Right atrium auricular region (tissue), 2 donors: ENCODE measurements around the gene WDR35. TPM values are rescaled to one million over a fixed set of nuclear protein-coding genes. Genes with fewer than 3 reads are reported as not detected.

Experiments used
- DNase-seq: peaks from one replicate; pipeline ENCODE4 v3.0.0-alpha.2; 2019; ENCODE audit warnings: low spot score
- H3K27ac ChIP-seq, 2 donors: fragments of 200-600 bp; sonication (generic); 1 replicate in 1 of 2; 2 replicates in 1 of 2; pipeline ENCODE4 v1.5.1; 2016 to 2019
- H3K27me3 ChIP-seq, 2 donors: fragments of 200-600 bp; sonication (generic); one replicate each; pipeline versions ENCODE4 v1.5.1 to v1.6.0; 2017 to 2019
- H3K36me3 ChIP-seq: fragments of 200-600 bp; sonication (generic); one replicate; pipeline ENCODE4 v1.5.1; 2016
- H3K4me1 ChIP-seq, 2 donors: fragments of 200-600 bp; sonication (generic); one replicate each; pipeline versions ENCODE4 v1.5.1 to v1.6.0; 2017 to 2019
- H3K4me3 ChIP-seq, 2 donors: fragments of 200-600 bp; sonication (generic); 1 replicate in 1 of 2; 2 replicates in 1 of 2; pipeline ENCODE4 v1.5.1; 2017 to 2019; ENCODE audit warnings: mild to moderate bottlenecking in 1 of 2, moderate library complexity in 1 of 2
- H3K9me3 ChIP-seq, 2 donors: fragments of 200-600 bp; sonication (generic); one replicate each; pipeline ENCODE4 v1.5.1; 2019
- CTCF ChIP-seq, 2 donors: fragments of 200-600 bp; sonication (generic); IDR thresholded peaks; one replicate each; pipeline ENCODE4 v1.5.1; 2019; ENCODE audit warnings: antibody characterized with exemption in 2 of 2
- total RNA-seq, 2 donors: library from RNA; depleted of rRNA; stranded (reverse); fragments of >200 nt; gene quantifications; one replicate each; pipeline ENCODE4 v1.1.0, GENCODE V29; 2016

WDR35 gene
- total RNA-seq, 2 donors from 2014 or later = 4.1 to 5.0 TPM

DNA sequence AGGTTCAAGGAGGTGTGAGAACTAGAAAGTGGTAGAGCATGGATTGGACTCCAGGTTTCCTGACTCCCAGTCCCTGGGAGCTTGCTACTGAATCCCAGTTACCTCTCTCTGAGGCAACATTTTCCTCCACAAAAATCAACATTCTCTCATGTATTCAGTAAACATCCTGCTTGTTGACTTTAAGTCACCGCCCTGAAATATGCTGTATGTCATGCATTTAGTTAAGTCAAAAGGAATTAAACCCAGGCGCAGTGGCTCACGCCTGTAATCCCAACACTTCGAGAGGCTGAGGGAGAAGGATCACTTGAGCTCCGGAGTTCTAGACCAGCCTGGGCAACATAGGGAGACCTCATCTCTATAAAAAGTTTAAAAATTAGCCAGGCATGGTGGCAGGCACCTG is 18.8 kb upstream of the WDR35 start:
- DNase-seq = no peak

GRCh38 chr2:20005891-20006470 is 16.1 kb upstream of the WDR35 start:
- H3K36me3 ChIP-seq = no peaks in the 10 kb centered on the region
- no peaks in the 10 kb centered on the region for H3K4me1 ChIP-seq
- H3K27me3 ChIP-seq = no peaks in the 10 kb centered on the region
- no peak for TF ChIP-seq CTCF (IDR thresholded peaks at IDR 0.05)
- no peak overlapping the region for H3K27ac ChIP-seq
- no peak for DNase-seq
- H3K9me3 ChIP-seq = no peaks in the 10 kb centered on the region
- no peak overlapping the region for H3K4me3 ChIP-seq

More for the DNA sequence above, 18.8 kb upstream of the WDR35 start:
- H3K27me3 ChIP-seq = peaks cover 0 to 3% of the 10 kb centered on the region in 2 donors
- no peak overlapping the region for H3K4me3 ChIP-seq
- no peaks in the 10 kb centered on the region for H3K36me3 ChIP-seq
- peaks cover 0 to 5% of the 10 kb centered on the region in 2 donors for H3K4me1 ChIP-seq
- no peak overlapping the region for H3K27ac ChIP-seq
- TF ChIP-seq CTCF (IDR thresholded peaks at IDR 0.05) = no peak
- H3K9me3 ChIP-seq = no peaks in the 10 kb centered on the region

DNA sequence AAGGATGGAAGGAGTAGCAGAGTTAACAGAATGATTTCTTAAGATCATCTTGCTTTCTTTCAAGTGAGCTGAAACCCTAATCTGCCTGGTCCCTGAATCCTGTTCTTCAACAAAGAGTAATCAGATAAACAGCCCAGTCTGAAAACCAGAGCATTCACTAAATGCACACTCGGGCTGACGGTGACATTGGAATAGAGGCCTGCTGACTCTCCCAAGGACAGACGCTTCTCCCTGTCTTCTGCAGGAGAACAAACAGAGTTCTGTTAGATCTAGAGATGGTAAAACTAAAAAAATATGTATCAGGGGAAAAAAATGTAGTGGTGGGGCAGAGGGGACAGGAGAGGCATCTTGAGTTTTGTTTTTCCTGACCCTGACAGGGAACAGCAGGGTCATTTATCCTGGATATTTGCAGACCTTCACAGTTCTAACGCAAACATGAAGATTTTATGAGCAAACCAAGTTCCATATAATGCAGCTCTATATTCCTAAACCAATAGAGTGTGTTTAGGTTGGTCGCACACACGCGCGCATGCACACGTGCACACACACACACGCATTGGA is 15.2 kb upstream of the WDR35 start:
- Histone ChIP-seq H3K4me3 (no peak overlapping the region), H3K4me1 (no peaks in the 10 kb centered on the region), H3K27ac (no peak overlapping the region), H3K27me3 (no peaks in the 10 kb centered on the region), H3K9me3 (no peaks in the 10 kb centered on the region), H3K36me3 (no peaks in the 10 kb centered on the region)
- TF ChIP-seq CTCF (IDR thresholded peaks at IDR 0.05) = no peak
- DNase-seq = no peak

GRCh38 chr2:20001361-20001863 is 11.5 kb upstream of the WDR35 start:
- no peaks in the 10 kb centered on the region for H3K27me3 ChIP-seq
- no peaks in the 10 kb centered on the region for H3K4me1 ChIP-seq
- H3K4me3 ChIP-seq = no peak overlapping the region
- H3K27ac ChIP-seq = no peak overlapping the region
- no peak for TF ChIP-seq CTCF (IDR thresholded peaks at IDR 0.05)
- no peaks in the 10 kb centered on the region for H3K9me3 ChIP-seq
- no peak for DNase-seq
- H3K36me3 ChIP-seq = no peaks in the 10 kb centered on the region

DNA sequence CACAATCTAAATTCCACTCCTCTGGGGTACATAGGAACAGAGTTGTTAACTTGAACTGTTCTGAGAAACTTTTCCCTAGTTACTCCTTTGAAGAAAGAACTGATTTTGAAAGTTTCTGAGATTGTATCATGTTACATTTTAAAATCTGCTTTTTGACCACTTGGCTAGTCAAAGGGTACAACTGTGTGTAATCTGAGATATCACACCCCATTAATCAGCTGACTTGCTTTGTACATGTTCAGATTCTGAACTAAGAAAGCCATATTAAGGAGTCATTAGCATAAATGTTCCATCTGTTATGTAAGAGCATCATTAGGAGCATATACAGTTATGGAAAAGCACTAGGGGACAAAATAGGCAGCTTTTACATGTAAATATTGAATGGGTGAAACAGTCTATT is 3.8 kb upstream of the WDR35 start:
- Histone ChIP-seq H3K36me3 (no peaks in the 10 kb centered on the region), H3K4me1 (peaks cover 0 to 12% of the 10 kb centered on the region in 2 donors), H3K27me3 (no peaks in the 10 kb centered on the region), H3K4me3 (no peak overlapping the region), H3K27ac (no peak overlapping the region), H3K9me3 (no peaks in the 10 kb centered on the region)
- TF ChIP-seq CTCF (IDR thresholded peaks at IDR 0.05) = no peak
- DNase-seq = no peak

DNA sequence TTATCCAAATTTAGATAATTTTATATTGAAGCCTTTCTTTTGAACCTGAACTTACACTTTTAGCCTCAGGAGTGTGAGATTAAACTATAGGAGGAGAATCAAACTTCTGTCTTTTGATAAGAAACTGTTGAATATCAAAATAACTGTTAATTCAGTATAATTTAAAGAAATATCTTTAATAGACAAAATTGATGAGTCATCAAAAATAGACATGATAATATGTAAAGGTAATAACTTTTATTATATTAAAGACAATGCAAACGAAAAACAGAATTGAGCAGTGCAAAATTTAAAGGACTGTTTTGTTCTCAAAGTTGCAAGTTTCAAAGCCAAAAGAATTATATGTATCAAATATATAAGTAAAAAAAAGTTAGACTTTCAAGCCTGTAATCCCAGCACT is 2.0 kb upstream of the WDR35 start:
- Histone ChIP-seq H3K9me3 (no peaks in the 10 kb centered on the region), H3K27me3 (no peaks in the 10 kb centered on the region), H3K27ac (no peak overlapping the region), H3K4me3 (no peak overlapping the region), H3K36me3 (no peaks in the 10 kb centered on the region), H3K4me1 (peaks cover 0 to 15% of the 10 kb centered on the region in 2 donors)
- no peak for DNase-seq
- TF ChIP-seq CTCF (IDR thresholded peaks at IDR 0.05) = no peak
